Stimulated activated CD4-positive, alpha-beta T cell treated with anti-CD3 and anti-CD28 coated beads, Interleukin-4, amount 100 ng/mL, for 48 hours (primary cell): ENCODE measurements around the gene RITA1.

Experiments
- DNase-seq, 2 donors: peaks; one replicate each; pipeline ENCODE4 v3.0.0-alpha.2; 2020; ENCODE audit warnings: low read depth in 2 of 2

The RITA1 gene

DNA sequence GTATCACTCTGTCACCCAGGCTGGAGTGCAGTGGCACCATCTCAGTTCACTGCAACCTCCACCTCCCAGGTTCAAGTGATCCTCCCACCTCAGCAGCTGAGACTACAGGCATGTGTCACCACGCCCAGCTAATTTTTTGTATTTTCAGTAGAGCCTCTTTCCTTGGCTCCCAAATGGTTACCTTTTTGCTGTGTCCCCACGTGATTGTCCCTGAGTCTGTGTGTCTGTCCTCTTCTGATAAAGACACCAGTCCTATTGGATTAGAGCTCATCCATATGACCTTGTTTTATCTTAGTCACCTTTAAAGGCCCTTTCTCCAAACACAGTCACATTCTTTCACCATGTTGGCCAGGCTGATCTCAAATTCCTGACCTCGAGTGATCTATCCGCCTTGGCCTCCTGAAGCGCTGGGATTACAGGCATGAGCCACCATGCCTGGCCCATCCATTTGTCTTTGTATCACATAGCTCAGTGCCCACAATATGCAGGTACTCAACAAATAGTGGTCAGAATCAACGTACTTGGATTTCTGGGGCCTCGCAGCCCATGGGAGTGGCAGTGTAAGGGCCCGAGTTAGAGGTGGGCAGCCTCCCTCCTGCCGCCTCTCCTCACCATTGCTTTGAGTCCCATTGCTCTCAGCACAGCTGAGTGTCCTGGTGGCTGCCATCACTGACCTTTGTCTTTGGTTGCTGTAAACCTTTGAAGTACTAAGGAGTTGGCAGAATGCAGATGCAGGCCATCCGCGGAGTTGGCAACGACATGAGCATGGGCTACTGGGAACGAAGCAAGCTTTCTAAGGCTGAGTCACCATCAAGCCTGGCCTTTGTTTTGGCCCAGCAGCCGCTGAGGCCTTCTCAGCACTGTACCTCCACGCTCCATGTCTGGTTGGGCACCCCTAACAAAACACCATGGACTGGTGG lies 45.1 kb downstream of the RITA1 start:
- DNase-seq, result no peak

DNA sequence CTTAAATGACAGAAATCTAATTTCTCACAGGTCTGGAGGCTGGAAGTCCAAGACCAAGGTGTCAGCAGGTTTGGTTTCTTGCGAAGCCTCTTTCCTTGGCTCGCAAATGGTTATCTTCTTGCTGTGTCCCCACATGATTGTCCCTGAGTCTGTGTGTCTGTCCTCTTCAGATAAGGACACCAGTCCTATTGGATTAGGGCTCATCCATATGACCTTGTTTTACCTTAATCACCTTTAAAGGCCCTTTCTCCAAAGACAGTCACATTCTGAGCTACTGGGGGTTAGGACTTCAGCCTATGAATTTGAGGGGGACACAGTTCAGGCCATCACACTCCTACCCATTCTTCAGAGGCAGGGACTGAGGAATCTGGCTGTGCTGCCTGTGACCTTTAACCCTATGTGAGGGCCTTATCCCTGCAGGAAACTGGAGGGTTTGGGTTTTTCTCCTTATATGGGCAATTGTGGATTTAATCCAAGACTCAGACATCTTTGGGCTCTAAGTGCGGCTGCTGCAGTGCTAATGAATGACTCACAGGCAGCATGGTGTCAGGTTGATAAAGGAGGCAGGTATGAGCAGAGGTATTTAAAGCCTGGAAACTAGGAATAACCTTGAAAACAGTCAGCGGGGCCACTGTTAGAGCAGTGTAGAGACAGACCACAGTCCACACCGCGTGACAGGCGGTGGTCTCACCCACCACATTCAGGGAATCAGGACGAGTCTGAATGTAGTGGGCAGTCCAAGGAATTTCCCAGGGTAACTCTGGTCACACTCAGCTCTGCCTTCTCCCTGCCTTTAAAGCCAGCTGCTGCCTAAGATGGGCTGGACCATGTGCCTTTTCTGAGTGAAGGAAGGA lies 45.9 kb downstream of the RITA1 start:
- no peak for DNase-seq

DNA sequence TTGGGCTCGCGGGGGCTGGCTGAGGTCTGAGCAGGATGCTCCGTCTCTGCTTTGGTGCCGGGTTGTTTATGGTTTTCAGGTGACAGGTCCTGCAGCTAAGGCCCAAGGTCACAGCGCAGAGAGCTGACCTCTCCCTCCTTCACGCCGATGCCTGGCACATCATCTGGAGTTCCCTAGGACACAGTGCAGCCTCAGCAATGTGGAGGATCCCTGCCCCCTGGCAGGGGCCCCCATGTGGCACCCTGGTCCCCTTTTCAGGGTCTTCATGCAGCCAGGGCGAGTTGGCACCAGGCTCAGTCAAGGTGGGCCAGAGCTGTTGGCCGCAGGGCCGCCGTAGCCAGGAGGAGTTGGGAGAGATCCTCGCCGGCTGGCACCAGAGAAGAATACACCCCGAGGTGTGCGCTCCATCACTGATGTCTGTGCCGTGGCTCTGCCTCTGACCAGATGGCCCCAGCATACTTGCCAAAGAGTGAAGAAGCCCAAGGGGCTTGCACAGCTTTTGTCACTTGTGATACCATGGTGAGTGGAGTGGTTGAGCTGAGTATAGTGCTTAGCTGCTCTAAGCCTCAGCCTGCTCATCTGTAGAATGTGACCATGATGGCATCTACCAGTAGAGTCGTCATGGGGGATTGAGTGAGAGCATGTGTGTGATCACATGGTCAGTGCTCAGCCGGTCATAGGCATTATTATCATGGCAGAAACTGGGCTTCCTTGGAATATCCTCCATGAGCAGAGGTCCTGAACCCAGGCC lies 46.7 kb downstream of the RITA1 start:
- no peak for DNase-seq

DNA sequence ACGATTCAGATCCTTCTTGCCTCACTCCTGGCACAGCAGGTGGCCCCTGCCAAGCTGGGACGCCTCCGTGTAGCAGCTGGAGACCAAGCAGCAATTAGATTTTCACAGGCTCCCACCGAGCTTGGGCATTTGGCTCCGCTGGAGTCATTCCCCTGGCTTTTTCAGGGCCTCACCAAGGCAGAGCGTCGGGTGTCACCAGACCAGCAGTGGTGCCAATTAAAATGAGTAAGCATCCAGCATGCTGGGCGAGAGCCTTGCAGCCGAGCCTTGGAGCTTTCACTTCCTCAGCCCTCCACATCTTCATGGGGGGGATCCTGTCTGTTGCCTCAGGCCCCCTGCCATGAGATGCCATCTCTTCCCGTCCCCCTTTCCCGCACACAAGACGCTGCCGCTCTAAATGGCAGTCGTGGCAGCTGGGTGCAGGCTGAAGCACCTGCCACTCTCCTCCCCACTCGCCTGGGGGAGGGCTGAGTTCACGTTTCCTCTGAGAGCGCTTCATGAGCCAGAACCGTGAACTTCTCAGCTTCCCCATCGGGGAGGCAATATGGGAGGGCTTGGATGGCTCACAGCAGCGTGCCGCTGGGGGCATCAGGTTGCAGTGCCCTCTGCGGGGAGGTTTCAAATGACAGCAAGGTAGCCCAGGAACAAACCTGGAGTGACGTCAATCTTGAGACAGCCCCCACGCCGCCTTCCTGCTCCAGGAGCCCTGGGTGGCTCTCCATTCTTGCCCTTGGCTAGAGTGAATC lies 47.5 kb downstream of the RITA1 start:
- DNase-seq, result peak; percentile 44 to 51

DNA sequence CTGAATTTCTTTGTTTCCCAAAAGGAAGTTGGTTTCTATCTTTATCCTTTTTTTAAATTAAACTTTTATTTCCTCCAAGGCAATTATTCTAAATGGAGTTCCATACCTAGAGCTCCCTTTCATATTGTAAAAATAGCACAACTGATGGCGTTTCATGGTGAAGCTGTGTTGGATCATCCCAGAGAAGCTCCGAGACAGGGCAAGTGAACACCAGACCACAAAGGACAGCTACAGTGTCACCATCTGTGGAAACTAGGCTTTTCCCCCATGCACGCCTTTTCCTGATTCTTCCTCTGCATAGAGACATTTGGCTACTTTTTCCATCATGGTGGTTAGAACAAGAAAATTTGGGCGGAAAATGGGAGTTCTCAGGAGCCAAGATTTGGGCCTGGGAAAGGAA lies 48.4 kb downstream of the RITA1 start:
- no peak for DNase-seq

DNA sequence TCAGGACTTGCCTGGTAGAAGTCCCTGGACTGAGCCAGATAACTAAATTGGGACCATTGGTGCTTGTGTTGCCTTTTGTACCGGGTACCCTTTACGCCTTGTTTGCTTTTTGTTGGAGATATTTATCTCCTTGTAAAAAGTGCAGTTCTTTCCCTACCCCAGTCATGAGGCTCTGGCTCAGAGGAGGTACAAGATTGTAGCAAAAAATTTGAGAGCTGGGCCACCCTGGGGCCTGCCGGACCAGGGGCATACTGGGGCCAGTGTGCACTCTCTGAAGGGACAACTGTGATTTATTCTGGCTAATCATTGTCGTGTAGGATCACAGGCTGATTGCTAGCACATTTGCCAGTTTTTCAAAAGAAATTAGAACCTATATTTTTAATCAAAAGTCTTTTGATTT lies 49.0 kb downstream of the RITA1 start:
- DNase-seq, result no peak

DNA sequence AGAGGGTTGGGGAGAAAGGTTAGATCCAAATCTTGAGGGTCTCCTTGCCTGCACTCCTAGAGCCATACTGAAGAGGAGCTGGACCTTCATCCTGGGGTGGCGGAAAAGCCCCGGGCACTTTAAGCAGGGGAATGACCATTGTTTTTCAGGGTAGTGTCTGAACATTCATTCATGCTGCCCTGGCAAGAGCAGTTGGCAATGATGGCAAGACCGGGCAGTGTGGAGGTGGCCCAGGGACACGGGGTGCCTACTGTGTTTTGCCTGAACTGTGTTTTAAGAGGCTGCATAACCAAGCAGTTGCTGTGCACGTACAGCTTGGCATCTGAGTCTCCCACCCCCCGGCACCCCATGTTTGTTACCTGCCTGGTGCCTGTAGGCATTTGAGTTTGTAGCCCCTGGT lies 50.5 kb downstream of the RITA1 start:
- no peak for DNase-seq

DNA sequence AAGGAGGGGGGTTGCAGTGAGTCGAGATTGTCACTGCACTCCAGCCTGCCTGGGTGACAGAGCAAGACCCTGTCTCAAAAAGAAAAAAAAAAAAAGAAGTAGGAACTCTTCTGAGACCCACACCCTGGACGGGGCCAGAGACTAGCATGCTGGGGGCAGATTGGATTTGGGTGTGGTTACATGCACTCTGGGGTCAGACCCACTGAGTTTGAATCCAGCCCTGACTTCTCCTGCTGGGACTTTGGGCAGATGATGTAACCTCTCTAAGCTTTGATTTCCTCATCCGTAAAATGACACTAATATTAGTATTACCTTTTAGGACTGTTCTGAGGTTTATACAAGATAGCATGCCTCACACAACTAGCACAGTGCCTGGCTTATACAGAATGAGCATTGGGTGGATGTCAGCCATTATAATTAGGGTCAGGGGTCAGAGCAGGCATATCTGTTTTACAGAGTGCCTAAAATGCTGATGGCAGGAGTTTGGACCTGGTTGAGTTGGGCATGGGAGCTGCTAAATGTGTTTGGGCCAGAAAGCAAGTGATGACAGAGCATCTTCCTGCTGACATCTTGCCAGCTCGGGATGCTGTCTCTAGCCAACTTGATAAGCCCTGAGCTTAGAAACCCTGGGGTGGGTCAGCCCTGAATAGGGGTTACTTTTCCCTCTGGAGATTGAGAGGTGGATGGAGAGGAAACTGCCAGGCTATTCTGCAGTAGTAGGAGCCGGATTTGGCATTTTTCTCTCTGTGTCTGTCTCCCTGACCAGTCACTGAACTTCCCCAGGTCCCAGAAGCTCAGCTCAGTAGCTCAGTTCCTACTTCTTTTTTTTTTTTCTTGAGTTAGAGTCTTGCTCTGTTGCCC lies 51.2 kb downstream of the RITA1 start:
- no peak for DNase-seq

DNA sequence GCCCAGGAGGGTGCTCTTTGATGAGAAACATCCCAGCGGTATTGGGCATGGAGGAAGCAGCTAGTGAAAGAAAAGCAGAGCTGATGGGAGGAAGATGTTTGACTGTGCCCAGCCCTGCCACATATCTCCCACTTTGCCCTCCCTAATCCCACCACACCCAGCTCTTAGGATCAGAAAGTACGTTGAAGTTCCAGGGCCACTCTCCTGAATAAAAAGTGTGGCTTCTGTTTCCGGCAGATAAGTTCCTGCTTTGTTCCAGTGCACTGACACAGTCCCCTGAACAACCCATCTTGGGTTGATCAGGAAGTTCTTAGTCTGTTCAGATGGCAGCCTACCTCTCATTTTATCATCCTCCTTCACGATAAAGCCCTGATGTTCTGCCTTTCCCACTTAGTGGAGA lies 52.2 kb downstream of the RITA1 start:
- DNase-seq, result no peak

DNA sequence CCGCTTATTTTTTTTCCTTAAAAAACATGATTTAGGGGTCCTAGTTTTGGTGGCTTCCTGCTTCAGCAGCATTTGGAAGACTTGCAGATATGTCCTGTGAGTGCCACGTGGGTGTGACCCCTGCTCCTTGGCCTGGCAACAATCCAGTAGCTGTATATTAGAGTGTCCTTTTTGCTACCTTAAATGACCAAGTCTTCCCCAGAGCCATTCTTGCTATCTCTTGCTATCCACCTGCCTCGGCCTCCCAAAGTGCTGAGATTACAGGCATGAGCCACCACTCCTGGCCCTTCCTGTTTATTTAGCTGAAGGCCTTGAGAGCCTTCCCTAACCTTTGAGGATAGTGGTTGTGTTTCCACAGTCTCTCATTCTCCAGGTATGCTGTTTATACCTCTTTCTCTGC lies 52.8 kb downstream of the RITA1 start:
- no peak for DNase-seq

DNA sequence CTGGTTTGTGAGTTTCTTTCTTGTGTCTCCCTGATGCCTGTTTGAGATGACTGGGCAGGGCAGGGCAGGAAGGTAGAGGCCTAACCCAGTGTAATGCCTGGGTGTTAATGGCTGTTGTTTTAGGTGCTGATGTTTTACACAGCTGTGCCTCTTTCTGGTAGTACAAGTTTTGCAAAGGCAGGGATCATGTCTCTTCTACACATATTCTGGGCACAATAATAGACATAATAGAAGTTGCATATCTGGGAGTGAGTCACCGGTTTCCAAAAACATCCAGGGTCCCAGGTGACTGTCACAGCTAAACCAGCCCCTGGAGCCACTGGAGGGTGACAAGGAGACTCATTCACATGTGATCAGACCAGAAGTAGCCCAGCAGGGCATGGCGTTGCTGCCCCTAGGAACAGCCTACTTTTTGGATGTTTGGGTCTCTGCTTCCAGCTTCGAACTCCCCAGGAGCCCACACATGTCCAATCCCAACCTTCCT lies 53.8 kb downstream of the RITA1 start:
- no peak for DNase-seq

DNA sequence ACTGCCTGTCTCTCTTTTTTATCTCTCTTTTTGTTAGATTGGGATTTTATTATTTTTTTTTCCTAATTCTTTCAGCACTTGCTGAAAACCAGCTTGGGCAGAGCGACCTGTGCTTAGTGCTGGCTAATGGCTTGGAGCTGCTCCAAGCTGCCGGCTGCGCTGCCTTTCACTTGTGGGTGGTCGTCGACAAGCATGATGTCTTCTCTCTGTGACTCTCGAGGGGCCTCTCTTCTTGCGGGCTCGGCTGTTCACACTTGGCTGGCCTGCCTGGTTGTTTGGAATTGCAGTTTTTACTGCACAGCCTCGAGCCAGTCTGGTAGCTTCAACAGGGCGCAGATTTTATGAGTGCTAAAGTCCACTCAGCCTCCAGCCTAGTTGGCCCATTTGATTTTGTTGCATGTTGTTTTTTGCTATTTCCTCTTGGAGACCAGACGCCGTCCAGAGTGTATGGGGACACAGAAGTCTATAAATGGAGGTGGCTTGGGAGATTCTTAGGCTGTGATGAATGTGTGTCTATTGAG lies 54.4 kb downstream of the RITA1 start:
- DNase-seq, result no peak

DNA sequence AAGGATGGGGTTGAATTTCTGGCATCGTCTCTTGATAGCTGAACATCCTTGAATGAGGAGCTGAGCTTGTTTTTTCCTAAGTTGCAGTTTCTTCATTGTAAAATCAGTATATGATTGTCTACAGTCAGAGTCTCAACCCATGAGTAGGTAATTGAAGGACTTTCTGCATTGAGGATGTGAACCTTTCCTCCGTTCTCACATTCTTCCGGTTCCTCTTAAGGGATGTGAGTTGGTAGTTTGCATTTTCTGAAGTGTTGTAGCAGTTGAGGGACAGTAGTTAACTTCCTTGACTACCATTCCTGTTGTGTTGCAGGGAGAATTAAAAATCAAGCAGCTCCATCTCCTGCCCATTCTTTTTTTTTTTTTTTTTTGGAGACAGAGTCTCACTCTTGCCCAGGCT lies 54.9 kb downstream of the RITA1 start:
- no peak for DNase-seq

DNA sequence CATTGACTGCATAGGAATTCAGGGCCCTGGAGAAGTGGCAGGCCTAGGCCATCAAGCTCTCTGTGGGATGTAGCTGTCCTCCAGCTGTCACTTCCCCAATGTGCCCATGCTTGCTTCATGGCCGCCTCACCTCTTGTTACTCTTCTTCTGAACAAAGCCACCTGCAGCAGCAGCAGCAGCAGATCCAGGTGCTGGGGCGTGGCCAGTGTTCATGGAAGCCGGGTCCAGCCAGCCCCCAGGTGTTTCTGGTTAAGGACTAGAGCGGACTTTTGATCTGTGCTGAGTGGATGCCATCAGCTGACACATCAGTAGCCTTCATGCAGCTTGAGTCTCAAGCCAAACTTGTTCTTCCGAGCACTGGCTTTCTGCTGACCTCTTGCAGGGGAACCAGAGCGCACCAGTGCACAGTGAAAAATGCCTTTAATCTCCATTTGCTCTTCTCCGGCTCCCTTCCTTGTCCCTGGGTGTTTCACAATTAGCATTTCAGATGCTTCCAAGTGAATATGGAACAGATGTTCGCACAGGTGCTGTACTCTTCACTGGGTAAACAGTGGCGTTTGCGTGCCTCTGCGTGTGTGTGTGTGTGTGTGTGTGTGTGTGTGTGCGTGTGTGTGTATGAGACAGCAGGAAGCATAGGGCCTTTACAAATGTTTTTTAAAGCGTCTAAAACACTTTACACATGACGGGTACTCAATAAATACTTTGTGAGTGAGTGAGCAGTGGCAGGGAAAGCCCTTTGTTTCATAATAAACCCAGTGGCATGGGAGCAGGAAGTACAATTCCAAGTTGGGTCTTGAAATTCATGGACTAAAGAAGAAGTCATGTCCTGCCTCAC lies 55.9 kb downstream of the RITA1 start:
- DNase-seq, result no peak
